Mucosa of descending colon (tissue), 3 donors: ENCODE measurements around the gene HHAT. TPM values are rescaled to one million over a fixed set of nuclear protein-coding genes. Genes with fewer than 3 reads are reported as not detected.

Experiments used
- ATAC-seq: fragments of 200-7000 bp; cut with Tn5 transposase; one replicate; pipeline ENCODE4 v1.9.1; 2020; ENCODE audit warnings: mild to moderate bottlenecking, moderate library complexity
- DNase-seq, 3 donors: peaks; one replicate each; pipeline ENCODE4 v3.0.0-alpha.2; 2020
- H3K36me3 ChIP-seq: fragments of 200-600 bp; one replicate; pipeline ENCODE4 v1.8.0; 2021; ENCODE audit warnings: low read depth, mild to moderate bottlenecking
- H3K4me1 ChIP-seq: fragments of 200-600 bp; one replicate; pipeline ENCODE4 v1.8.0; 2021; ENCODE audit warnings: low read depth, mild to moderate bottlenecking
- H3K4me3 ChIP-seq: fragments of 200-600 bp; one replicate; pipeline ENCODE4 v1.8.0; 2021; ENCODE audit warnings: mild to moderate bottlenecking
- H3K9me3 ChIP-seq: fragments of 200-600 bp; one replicate; pipeline ENCODE4 v1.8.0; 2021; ENCODE audit warnings: mild to moderate bottlenecking
- CTCF ChIP-seq: fragments of 200-600 bp; IDR thresholded peaks from one replicate; pipeline ENCODE4 v1.8.0; 2022; ENCODE audit warnings: antibody characterized with exemption, mild to moderate bottlenecking
- intact Hi-C, 2 donors: fragments of 100-400 bp; cut with DNase I in 1 of 2; cut with micrococcal nuclease in 1 of 2; formaldehyde crosslinking; loops; one replicate each; pipeline versions ENCODE4 v1.11.0 to v1.11.1; 2022; cut with DNase I, micrococcal nuclease
- total RNA-seq, 3 donors: library from RNA; stranded (reverse); fragmentation: NEBNext Ultra II Directional in 2 of 3; extraction: Animal tissue kit (Norgen Biotek cat#: 25700) in 2 of 3; gene quantifications; one replicate each; pipeline versions ENCODE4 v1.2.1 to v1.2.4, GENCODE V29; 2021 to 2023
- donor health status: DM: no; HTN: no; CAD: no; lungs with moderate emphysema.
- donor health status: DM: no; HTN: no; CAD: no.
- donor health status: DM: no; HTN: yes; CAD: no.

Gene HHAT
- total RNA-seq, 3 donors from 2014 or later = 4.1 to 8.6 (median 5.9) TPM

- Histone ChIP-seq H3K4me1 (no peaks in the 10 kb centered on the region), H3K4me3 (no peak overlapping the region), H3K9me3 (no peaks in the 10 kb centered on the region), H3K36me3 (no peaks in the 10 kb centered on the region)
- no peak for DNase-seq
- ATAC-seq = no peak
- intact Hi-C loops = no loop called here
- TF ChIP-seq CTCF = no peak
Measured at GRCh38 chr1:210336362-210336761, 7.7 kb downstream of the HHAT start.

GRCh38 chr1:210339500-210339899, 10.8 kb downstream of the HHAT start:
- intact Hi-C loops = no loop called here
- DNase-seq (no peak), ATAC-seq (no peak)
- no peaks in the 10 kb centered on the region for H3K36me3 ChIP-seq
- no peaks in the 10 kb centered on the region for H3K9me3 ChIP-seq
- H3K4me1 ChIP-seq = no peaks in the 10 kb centered on the region
- TF ChIP-seq CTCF = no peak
- H3K4me3 ChIP-seq = no peak overlapping the region

DNA sequence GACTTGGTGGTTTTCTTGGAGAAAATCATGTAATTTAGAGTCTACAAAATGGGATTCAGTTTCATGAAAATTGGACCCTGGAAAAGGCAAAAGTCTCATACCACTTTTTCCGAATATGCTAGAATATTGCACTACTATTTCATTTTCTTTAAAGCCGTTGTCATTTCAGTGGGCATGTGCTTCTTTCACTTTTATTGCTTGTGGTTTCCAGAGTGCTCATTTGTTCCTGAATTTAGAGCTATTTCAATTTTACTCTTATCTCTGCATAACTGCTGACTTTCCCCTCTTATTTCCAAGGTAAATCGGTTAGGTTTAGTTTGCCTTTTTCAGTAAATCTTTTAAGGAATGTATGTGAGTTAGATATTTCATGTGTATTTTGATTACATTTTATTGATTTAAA, 11.6 kb downstream of the HHAT start:
- no peak for ATAC-seq
- Histone ChIP-seq H3K36me3 (no peaks in the 10 kb centered on the region), H3K4me1 (no peaks in the 10 kb centered on the region), H3K9me3 (no peaks in the 10 kb centered on the region), H3K4me3 (no peak overlapping the region)
- no peak for TF ChIP-seq CTCF
- DNase-seq = no peak
- intact Hi-C loops = no loop called here

DNA sequence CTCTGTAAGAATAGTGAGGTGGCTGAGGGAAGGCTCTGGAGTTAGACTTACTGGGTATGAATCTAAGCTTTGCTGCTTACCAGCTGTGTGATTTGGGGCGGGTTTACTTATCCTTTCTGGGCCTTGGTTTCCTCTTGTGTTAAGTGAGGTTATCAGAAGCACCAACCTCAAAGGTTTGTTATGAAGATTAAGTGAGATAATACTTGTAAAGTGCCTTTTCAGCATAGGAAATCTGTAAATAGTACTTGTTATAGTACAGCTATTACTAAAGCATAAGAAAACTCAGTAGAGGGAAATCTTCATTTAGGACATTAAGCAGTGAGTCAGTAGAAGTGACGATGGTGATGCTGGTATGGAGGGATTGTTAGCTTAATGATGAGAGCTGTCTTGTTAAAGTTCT, 12.1 kb downstream of the HHAT start:
- no peak for TF ChIP-seq CTCF
- no peak for DNase-seq
- Histone ChIP-seq H3K36me3 (no peaks in the 10 kb centered on the region), H3K4me3 (no peak overlapping the region), H3K4me1 (no peaks in the 10 kb centered on the region), H3K9me3 (no peaks in the 10 kb centered on the region)
- no peak for ATAC-seq
- intact Hi-C loops = no loop called here

DNA sequence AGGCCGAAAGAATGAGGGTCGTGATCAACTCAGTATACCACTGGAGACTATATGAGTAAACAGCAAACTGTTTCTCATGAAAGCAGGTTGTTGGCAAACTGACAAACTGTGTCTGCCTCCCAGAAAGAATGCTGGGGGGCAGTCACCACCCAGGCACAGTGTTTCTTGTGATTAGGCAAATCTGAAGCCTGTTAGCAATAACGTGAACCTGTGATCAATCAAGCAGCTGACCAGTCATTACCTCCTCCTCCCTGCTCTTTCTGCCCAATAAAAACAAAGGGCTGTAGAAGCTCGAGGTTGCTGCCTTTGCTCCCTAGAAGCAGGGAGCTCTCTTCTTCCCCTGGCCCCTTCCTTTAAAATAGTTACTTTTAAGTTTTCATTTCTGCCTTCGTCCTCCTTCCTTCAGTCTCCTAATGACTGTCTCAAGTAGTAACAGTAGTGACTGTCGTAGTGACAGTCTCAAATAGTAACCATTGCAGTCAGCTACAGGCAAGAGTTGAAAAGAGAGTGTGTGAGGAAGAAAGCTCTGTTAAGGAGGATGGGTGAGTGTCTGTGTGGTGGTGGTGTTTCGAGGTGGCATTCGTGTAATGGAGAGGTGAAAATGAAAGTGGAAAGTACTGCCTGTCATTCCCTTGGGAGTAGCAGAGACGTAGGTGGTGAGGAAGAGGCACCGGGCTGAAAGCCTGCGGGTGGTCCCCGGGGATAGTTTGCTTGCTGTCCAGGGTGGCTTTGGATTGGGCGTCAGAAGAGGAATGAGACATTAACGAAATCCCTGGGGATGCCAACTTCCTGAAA, 14.5 kb downstream of the HHAT start:
- intact Hi-C loops = no loop called here
- Histone ChIP-seq H3K9me3 (no peaks in the 10 kb centered on the region), H3K36me3 (no peaks in the 10 kb centered on the region), H3K4me3 (no peak overlapping the region), H3K4me1 (no peaks in the 10 kb centered on the region)
- ATAC-seq = peak; percentile 80
- no peak for TF ChIP-seq CTCF
- DNase-seq = no peak
